Posterior cingulate gyrus (tissue), 11 donors: ENCODE results near the gene SIX1.

ENCODE experiments used
- DNase-seq, 10 donors: peaks; one replicate each; pipeline versions ENCODE4 v3.0.0 to v3.0.0-alpha.2; 2020 to 2021; ENCODE audit warnings: mixed read lengths in 3 of 10
- intact Hi-C: fragments of 100-400 bp; cut with DNase I; formaldehyde crosslinking; loops from one replicate; pipeline ENCODE4 v1.15.1; 2023

The SIX1 gene

DNA sequence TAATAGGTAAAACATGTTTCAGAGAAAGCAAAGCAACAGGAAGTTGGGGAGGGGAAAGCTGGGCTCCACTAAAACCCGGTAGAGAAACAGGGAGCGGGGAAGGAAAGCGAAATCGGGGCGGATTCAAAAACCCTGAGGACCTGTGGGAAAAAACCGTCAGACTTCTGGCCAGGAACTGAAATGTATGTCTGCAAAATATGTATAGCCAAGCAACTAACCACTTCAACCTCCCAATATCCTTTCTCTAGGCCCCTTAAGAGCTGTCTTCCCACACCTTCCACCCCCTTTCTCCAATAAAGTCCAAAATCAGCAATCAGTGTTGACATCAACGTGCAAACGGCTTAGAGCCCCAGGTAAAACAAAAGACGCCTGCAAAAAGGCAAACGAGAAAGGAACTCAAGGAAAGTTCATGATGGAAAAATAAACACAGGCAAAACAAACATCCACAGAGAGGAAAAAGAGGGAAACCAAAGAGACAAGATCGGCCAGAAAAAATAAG lies 32.8 kb downstream of the SIX1 start:
- intact Hi-C loops: no loop called here
- DNase-seq: no peak

DNA sequence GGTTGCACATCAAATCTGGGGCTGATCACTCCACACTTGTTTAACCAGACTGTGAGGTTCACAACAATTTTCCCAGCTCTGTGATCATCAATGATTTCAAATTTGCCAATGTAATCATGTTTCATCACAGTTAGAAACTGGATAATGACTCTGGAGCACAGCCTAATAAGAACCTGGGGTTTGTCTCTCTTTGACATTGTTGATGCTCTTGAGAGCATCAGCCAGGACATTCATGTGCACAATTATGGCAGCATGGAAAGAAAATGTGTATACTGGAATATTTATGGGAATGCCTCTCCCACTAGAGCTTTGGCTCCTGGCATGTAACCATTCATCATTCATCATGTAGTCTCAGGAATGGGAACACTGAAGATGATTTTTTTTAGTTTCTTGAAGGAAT lies 47.0 kb downstream of the SIX1 start:
- intact Hi-C loops: no loop called here
- DNase-seq: no peak

DNA sequence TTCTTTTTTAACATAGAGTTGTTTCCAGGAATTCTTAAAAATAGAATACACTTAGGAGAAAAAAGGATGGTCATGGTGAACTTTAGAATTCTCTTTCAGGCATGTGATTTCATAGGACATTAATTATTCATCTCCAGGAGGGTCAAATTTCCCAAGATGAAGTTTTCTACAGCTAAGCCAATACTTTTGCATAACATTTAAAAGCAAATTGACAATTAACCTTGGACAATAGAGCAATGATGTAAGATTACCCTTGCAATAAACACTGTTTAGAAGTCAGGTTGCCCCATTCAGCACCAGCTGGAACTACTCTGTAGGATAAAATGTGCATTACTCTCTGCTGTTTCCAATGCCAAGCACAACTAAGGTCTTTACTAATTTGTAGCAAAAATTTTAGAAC lies 49.5 kb downstream of the SIX1 start:
- intact Hi-C loops: no loop called here
- DNase-seq: no peak

DNA sequence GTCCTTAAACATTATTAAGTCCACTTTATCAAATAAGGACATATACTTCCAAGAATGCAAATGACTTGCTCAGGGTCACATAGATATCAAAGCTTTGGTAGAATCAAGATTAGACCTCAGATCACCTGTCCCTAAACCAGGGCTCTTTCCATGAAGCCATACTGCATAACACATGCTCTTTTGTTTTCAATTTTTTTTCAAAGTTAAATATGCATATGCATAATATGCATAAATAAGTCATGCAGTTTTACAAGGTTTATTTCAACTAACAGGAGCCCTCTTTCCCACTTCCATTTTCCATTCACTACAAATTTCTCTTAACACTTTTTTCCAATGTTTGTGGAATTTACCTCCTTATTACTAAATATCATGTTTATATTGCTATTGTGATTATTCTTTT lies 53.1 kb downstream of the SIX1 start:
- DNase-seq: no peak
- intact Hi-C loops: no loop called here

DNA sequence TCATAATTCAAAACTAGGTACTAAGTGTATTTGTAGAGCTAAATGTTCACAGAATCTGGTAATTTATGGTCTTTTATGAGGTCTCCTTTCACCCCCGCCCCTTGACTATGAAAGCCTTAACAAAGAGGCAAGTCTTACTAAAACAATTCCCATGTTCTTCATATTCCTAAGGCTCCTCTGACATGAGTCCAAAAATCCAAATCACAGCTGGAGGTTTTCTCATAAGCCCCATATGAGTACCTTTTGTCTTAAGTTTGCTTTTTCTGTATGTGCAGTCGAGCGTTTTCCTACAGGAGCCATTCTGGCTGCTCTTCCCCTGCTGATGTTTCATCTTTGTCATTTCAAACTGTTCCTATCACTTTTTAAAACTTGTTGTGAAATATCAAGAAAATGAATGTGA lies 55.2 kb downstream of the SIX1 start:
- intact Hi-C loops: no loop called here
- DNase-seq: no peak
